Measurements from ENCODE around the gene DIP2C. TPM values are rescaled to one million over a fixed set of nuclear protein-coding genes. Genes with fewer than 3 reads are reported as not detected.

DIP2C gene
- total RNA-seq, 1 experiment from 2014 or later: 11.4 TPM

- ChIA-PET POLR2A (no interaction called here), CTCF (interaction anchor here (1.1 kb wide), 1 partner anchor 13 kb away, joined by 5 read pairs; no protein-coding TSS in a partner anchor)
- H3K36me3 ChIP-seq (ENCODE audit: control insufficient read depth, insufficient read depth, low read length): no peaks in the 10 kb centered on the region
- TF ChIP-seq, protein P1, sequence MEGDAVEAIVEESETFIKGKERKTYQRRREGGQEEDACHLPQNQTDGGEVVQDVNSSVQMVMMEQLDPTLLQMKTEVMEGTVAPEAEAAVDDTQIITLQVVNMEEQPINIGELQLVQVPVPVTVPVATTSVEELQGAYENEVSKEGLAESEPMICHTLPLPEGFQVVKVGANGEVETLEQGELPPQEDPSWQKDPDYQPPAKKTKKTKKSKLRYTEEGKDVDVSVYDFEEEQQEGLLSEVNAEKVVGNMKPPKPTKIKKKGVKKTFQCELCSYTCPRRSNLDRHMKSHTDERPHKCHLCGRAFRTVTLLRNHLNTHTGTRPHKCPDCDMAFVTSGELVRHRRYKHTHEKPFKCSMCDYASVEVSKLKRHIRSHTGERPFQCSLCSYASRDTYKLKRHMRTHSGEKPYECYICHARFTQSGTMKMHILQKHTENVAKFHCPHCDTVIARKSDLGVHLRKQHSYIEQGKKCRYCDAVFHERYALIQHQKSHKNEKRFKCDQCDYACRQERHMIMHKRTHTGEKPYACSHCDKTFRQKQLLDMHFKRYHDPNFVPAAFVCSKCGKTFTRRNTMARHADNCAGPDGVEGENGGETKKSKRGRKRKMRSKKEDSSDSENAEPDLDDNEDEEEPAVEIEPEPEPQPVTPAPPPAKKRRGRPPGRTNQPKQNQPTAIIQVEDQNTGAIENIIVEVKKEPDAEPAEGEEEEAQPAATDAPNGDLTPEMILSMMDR (IDR thresholded peaks at IDR 0.05; ENCODE audit: insufficient read depth in 1 of 2, low read depth in 1 of 2, low read length in 1 of 2, severe bottlenecking in 1 of 2, unreplicated experiment in 1 of 2): no peak
- H3K4me3 ChIP-seq (ENCODE audit: low read depth, low read length): no peak overlapping the region
- H3K9me3 ChIP-seq: no peaks in the 10 kb centered on the region
- Mint-ChIP-seq H3K4me1 (ENCODE audit: low read depth, unreplicated experiment) (no peaks in the 10 kb centered on the region), H3K36me3 (ENCODE audit: insufficient read depth, unreplicated experiment) (no peaks in the 10 kb centered on the region), H3K4me3 (ENCODE audit: unreplicated experiment) (no peak overlapping the region), H3K9me3 (ENCODE audit: unreplicated experiment) (no peaks in the 10 kb centered on the region), H3K27me3 (ENCODE audit: insufficient read depth, unreplicated experiment) (no peaks in the 10 kb centered on the region), H3K27ac (ENCODE audit: unreplicated experiment) (no peak overlapping the region)
- intact Hi-C loops (cut with micrococcal nuclease; ENCODE audit: unreplicated experiment): no loop called here
- no TSS peak for BruUV-seq (replicated peaks)
- no peak for DNase-seq
- no peaks in the 10 kb centered on the region for H3K27me3 ChIP-seq (replicated peaks; ENCODE audit: control insufficient read depth, insufficient read depth, low read length)
- no peaks in the 10 kb centered on the region for H3K4me1 ChIP-seq
Observed at GRCh38 chr10:497898-498451, 191.5 kb downstream of the DIP2C start.

GRCh38 chr10:497289-497688 lies 192.2 kb downstream of the DIP2C start:
- Mint-ChIP-seq H3K36me3 (ENCODE audit: insufficient read depth, unreplicated experiment) (no peaks in the 10 kb centered on the region), H3K9me3 (ENCODE audit: unreplicated experiment) (no peaks in the 10 kb centered on the region), H3K4me1 (ENCODE audit: low read depth, unreplicated experiment) (no peaks in the 10 kb centered on the region), H3K4me3 (ENCODE audit: unreplicated experiment) (no peak overlapping the region), H3K27ac (ENCODE audit: unreplicated experiment) (no peak overlapping the region), H3K27me3 (ENCODE audit: insufficient read depth, unreplicated experiment) (no peaks in the 10 kb centered on the region)
- CTCF ChIA-PET: no interaction called here
- Histone ChIP-seq H3K4me3 (ENCODE audit: low read depth, low read length) (no peak overlapping the region), H3K9me3 (no peaks in the 10 kb centered on the region), H3K27me3 (replicated peaks; ENCODE audit: control insufficient read depth, insufficient read depth, low read length) (no peaks in the 10 kb centered on the region), H3K4me1 (no peaks in the 10 kb centered on the region), H3K36me3 (ENCODE audit: control insufficient read depth, insufficient read depth, low read length) (no peaks in the 10 kb centered on the region)
- intact Hi-C loops (cut with micrococcal nuclease; ENCODE audit: unreplicated experiment): no loop called here
- BruUV-seq (replicated peaks): no TSS peak
- POLR2A ChIA-PET: no interaction called here
- DNase-seq: no peak
- TF ChIP-seq, protein P1 (IDR thresholded peaks at IDR 0.05; ENCODE audit: insufficient read depth in 1 of 2, low read depth in 1 of 2, low read length in 1 of 2, severe bottlenecking in 1 of 2, unreplicated experiment in 1 of 2): no peak

- TF ChIP-seq, protein P1 (IDR thresholded peaks at IDR 0.05; ENCODE audit: insufficient read depth in 1 of 2, low read depth in 1 of 2, low read length in 1 of 2, severe bottlenecking in 1 of 2, unreplicated experiment in 1 of 2): no peak
- H3K36me3 Mint-ChIP-seq (ENCODE audit: insufficient read depth, unreplicated experiment): no peaks in the 10 kb centered on the region
- H3K9me3 Mint-ChIP-seq (ENCODE audit: unreplicated experiment): no peaks in the 10 kb centered on the region
- no peaks in the 10 kb centered on the region for H3K9me3 ChIP-seq
- H3K4me1 ChIP-seq: no peaks in the 10 kb centered on the region
- ChIA-PET POLR2A (no interaction called here), CTCF (no interaction called here)
- no peaks in the 10 kb centered on the region for H3K4me1 Mint-ChIP-seq (ENCODE audit: low read depth, unreplicated experiment)
- no peaks in the 10 kb centered on the region for H3K36me3 ChIP-seq (ENCODE audit: control insufficient read depth, insufficient read depth, low read length)
- H3K4me3 ChIP-seq (ENCODE audit: low read depth, low read length): no peak overlapping the region
- intact Hi-C loops (cut with micrococcal nuclease; ENCODE audit: unreplicated experiment): no loop called here
- DNase-seq: no peak
- no peak overlapping the region for H3K4me3 Mint-ChIP-seq (ENCODE audit: unreplicated experiment)
- H3K27me3 ChIP-seq (replicated peaks; ENCODE audit: control insufficient read depth, insufficient read depth, low read length): no peaks in the 10 kb centered on the region
- BruUV-seq (replicated peaks): no TSS peak
- H3K27me3 Mint-ChIP-seq (ENCODE audit: insufficient read depth, unreplicated experiment): no peaks in the 10 kb centered on the region
- H3K27ac Mint-ChIP-seq (ENCODE audit: unreplicated experiment): no peak overlapping the region
Observed at GRCh38 chr10:494556-494955, 194.9 kb downstream of the DIP2C start.
